Liver (tissue), 9 donors: ENCODE measurements around the gene SERPINA5. TPM values are rescaled to one million over a fixed set of nuclear protein-coding genes. Genes with fewer than 3 reads are reported as not detected.

ENCODE experiments used
- DNase-seq: peaks from one replicate; pipeline ENCODE4 v3.0.0-alpha.2; 2017; ENCODE audit warnings: low spot score
- H3K27ac ChIP-seq, 2 donors: one replicate each; pipeline ENCODE4 v1.7.0; 2013; ENCODE audit warnings: inconsistent platforms in 2 of 2, low read length in 2 of 2, control low read depth in 1 of 2, low read depth in 1 of 2, mild to moderate bottlenecking in 1 of 2
- H3K27me3 ChIP-seq, 4 donors: one replicate each; pipeline versions ENCODE4 v1.6.1 to v1.7.0; 2013; ENCODE audit warnings: low read length in 3 of 4, inconsistent platforms in 1 of 4, mild to moderate bottlenecking in 1 of 4, moderate library complexity in 1 of 4; ENCODE audit not compliant: control insufficient read depth in 4 of 4, insufficient read depth in 4 of 4
- H3K36me3 ChIP-seq, 4 donors: one replicate each; pipeline versions ENCODE4 v1.6.1 to v1.7.0; 2013; ENCODE audit warnings: low read length in 3 of 4, mild to moderate bottlenecking in 3 of 4, low read depth in 1 of 4, moderate library complexity in 1 of 4; ENCODE audit not compliant: control insufficient read depth in 4 of 4, insufficient read depth in 3 of 4
- H3K4me1 ChIP-seq, 4 donors: one replicate each; pipeline versions ENCODE4 v1.6.1 to v1.7.0; 2013; ENCODE audit warnings: low read length in 3 of 4, mild to moderate bottlenecking in 3 of 4, moderate library complexity in 1 of 4; ENCODE audit not compliant: control insufficient read depth in 4 of 4, insufficient read depth in 4 of 4
- H3K4me3 ChIP-seq, 3 donors: one replicate each; pipeline versions ENCODE4 v1.6.1 to v1.7.0; 2013; ENCODE audit warnings: low read length in 3 of 3, control low read depth in 1 of 3, low read depth in 1 of 3, mild to moderate bottlenecking in 1 of 3
- H3K9ac ChIP-seq, 2 donors: one replicate each; pipeline ENCODE4 v1.7.0; 2013; ENCODE audit warnings: low read length in 2 of 2, mild to moderate bottlenecking in 2 of 2, moderate library complexity in 2 of 2, control low read depth in 1 of 2, low read depth in 1 of 2
- H3K9me3 ChIP-seq, 4 donors: one replicate each; pipeline versions ENCODE4 v1.6.1 to v1.7.0; 2013; ENCODE audit warnings: low read length in 3 of 4; ENCODE audit not compliant: control insufficient read depth in 4 of 4
- ATF3 ChIP-seq: IDR thresholded peaks from 2 replicates; pipeline ENCODE4 v1.6.1; 2016; ENCODE audit warnings: antibody characterized with exemption
- CTCF ChIP-seq: fragments of 150-350 bp; IDR thresholded peaks from 2 replicates; pipeline ENCODE4 v1.5.1; 2017; ENCODE audit warnings: improper control_type of control experiment, low read depth, low read length; ENCODE audit not compliant: missing input control
- EGR1 ChIP-seq, 2 donors: IDR thresholded peaks; 2 replicates each; pipeline ENCODE4 v1.6.1; 2016 to 2018; ENCODE audit warnings: antibody characterized with exemption in 2 of 2, low read depth in 2 of 2
- FOXA1 ChIP-seq: IDR thresholded peaks from 2 replicates; pipeline ENCODE4 v1.6.1; 2016; ENCODE audit warnings: antibody characterized with exemption
- FOXA2 ChIP-seq: IDR thresholded peaks from 2 replicates; pipeline ENCODE4 v1.6.1; 2016; ENCODE audit warnings: antibody characterized with exemption
- GABPA ChIP-seq, 2 donors: IDR thresholded peaks in 1 of 2; conservative IDR thresholded peaks in 1 of 2; 2 replicates each; pipeline ENCODE4 v1.6.1; 2016; ENCODE audit warnings: antibody characterized with exemption in 2 of 2, mild to moderate bottlenecking in 1 of 2, moderate library complexity in 1 of 2
- HNF4A ChIP-seq, 2 donors: conservative IDR thresholded peaks; 2 replicates each; pipeline ENCODE4 v1.6.1; 2016; ENCODE audit warnings: antibody characterized with exemption in 2 of 2, mild to moderate bottlenecking in 2 of 2
- HNF4G ChIP-seq: IDR thresholded peaks from 2 replicates; pipeline ENCODE4 v1.6.1; 2016; ENCODE audit warnings: antibody characterized with exemption
- JUND ChIP-seq, 2 donors: IDR thresholded peaks; 2 replicates each; pipeline ENCODE4 v1.6.1; 2016; ENCODE audit warnings: antibody characterized with exemption in 2 of 2
- NR2F2 ChIP-seq: IDR thresholded peaks from 2 replicates; pipeline ENCODE4 v1.6.1; 2016; ENCODE audit warnings: antibody characterized with exemption
- RAD21 ChIP-seq, 2 donors: IDR thresholded peaks; 2 replicates each; pipeline ENCODE4 v1.6.1; 2016; ENCODE audit warnings: antibody characterized with exemption in 2 of 2, mild to moderate bottlenecking in 2 of 2
- REST ChIP-seq: IDR thresholded peaks from 2 replicates; pipeline ENCODE4 v1.6.1; 2016; ENCODE audit warnings: antibody characterized with exemption, mild to moderate bottlenecking
- RXRA ChIP-seq, 2 donors: IDR thresholded peaks; 2 replicates each; pipeline ENCODE4 v1.6.1; 2017 to 2018; ENCODE audit warnings: antibody characterized with exemption in 2 of 2, mild to moderate bottlenecking in 1 of 2
- SP1 ChIP-seq: IDR thresholded peaks from 2 replicates; pipeline ENCODE4 v1.6.1; 2018; ENCODE audit warnings: antibody characterized with exemption, mild to moderate bottlenecking
- TAF1 ChIP-seq: conservative IDR thresholded peaks from 2 replicates; pipeline ENCODE4 v1.6.1; 2016; ENCODE audit warnings: antibody characterized with exemption, mild to moderate bottlenecking
- YY1 ChIP-seq: IDR thresholded peaks from 2 replicates; pipeline ENCODE4 v1.6.1; 2016; ENCODE audit warnings: antibody characterized with exemption, mild to moderate bottlenecking
- WGBS: extraction: QIAGEN DNeasy Blood & Tissue Kit; methylation state at CpG from one replicate; pipeline ENCODE4 v1.1.7; 2013; 5-methylcytosine and 5-hydroxymethylcytosine counted together
- polyA plus RNA-seq, 2 donors: library from polyadenylated mRNA; stranded (reverse) in 1 of 2; unstranded in 1 of 2; fragments of 200-250 nt in 1 of 2; fragments of >200 nt in 1 of 2; fragmentation: Nextera tagmentation in 1 of 2; extraction: Ambion mirVana in 1 of 2; gene quantifications; one replicate each; pipeline versions ENCODE4 v1.2.1 to v1.2.3, GENCODE V29; 2013 to 2015
- total RNA-seq, 2 donors: library from RNA; depleted of rRNA; stranded (reverse); fragments of >200 nt; gene quantifications; one replicate each; pipeline ENCODE4 v1.2.3, GENCODE V29; 2014
- TF ChIP-seq, protein P1 (sequence below): IDR thresholded peaks from 2 replicates; pipeline ENCODE4 v1.6.1; 2016; ENCODE audit warnings: antibody characterized with exemption
- TF ChIP-seq, protein P2 (sequence below): IDR thresholded peaks from 2 replicates; pipeline ENCODE4 v1.6.1; 2016; ENCODE audit warnings: antibody characterized with exemption
- donor health status: healthy.
- donor health status: healthy.
- donor health status: healthy.
- donor health status: healthy.
- donor health status: healthy.

The SERPINA5 gene
- total and polyA plus RNA-seq, 4 donors: 37.0 to 250 (median 84.0) TPM

DNA sequence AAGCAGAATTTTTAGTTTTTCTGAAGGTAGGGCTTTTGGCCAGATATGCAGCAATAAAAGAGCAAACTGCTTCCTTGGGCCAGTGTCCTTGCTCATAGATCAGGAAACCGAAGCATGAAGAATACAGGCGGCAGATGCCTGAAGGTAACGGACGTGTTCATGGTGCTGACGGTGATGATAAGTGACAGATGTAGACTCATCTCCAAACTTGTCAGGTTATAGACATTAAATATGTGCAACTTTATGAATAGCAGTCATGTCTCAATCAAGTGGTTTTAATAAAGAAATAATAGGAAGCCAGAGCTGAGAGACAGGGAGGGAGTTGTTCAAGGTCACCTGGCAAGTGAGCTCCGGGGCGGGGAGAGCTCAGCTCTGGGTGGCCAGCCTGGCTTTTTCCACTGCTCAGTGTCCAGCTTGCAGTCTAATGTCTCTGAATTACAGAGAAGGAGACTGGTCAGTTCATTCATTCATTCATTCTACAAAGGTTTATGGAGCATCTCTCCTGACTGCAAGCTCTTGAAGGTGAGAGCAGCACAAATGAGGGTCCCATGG, 1.0 kb downstream of the SERPINA5 start:
- peak overlapping the region; percentile 71 to 76 for H3K9ac ChIP-seq
- H3K9me3 ChIP-seq: no peaks in the 10 kb centered on the region
- 40% methylated on average over 7 of the region's 7 CpGs for WGBS
- peaks cover 0 to 5% (median 0%) of the 10 kb centered on the region in 4 donors for H3K36me3 ChIP-seq
- peak overlapping the region; percentile 36 to 79 (median 78) for H3K4me3 ChIP-seq
- H3K27ac ChIP-seq: peak overlapping the region; percentile 49 to 65
- H3K27me3 ChIP-seq: no peaks in the 10 kb centered on the region
- no peak for DNase-seq
- no peak for TF ChIP-seq HNF4G
- no peak for TF ChIP-seq JUND (IDR thresholded peaks at IDR 0.05)
- no peak for TF ChIP-seq CTCF
- TF ChIP-seq FOXA1: no peak
- no peak for TF ChIP-seq TAF1
- TF ChIP-seq YY1: no peak
- no peak for TF ChIP-seq ATF3
- no peak for TF ChIP-seq NR2F2
- TF ChIP-seq REST: no peak
- TF ChIP-seq, protein P1, sequence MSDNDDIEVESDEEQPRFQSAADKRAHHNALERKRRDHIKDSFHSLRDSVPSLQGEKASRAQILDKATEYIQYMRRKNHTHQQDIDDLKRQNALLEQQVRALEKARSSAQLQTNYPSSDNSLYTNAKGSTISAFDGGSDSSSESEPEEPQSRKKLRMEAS: no peak
- TF ChIP-seq GABPA (IDR thresholded peaks at IDR 0.05 in 1 of 2, conservative IDR thresholded peaks at IDR 0.05 in 1 of 2): no peak
- no peak for TF ChIP-seq EGR1 (IDR thresholded peaks at IDR 0.05; ENCODE audit: low read depth in 2 of 2)
- TF ChIP-seq FOXA2: no peak
- TF ChIP-seq RAD21 (IDR thresholded peaks at IDR 0.05): no peak
- no peak for TF ChIP-seq HNF4A (conservative IDR thresholded peaks at IDR 0.05)
- no peak for TF ChIP-seq SP1
- TF ChIP-seq RXRA (IDR thresholded peaks at IDR 0.05): no peak
- TF ChIP-seq, protein P2, sequence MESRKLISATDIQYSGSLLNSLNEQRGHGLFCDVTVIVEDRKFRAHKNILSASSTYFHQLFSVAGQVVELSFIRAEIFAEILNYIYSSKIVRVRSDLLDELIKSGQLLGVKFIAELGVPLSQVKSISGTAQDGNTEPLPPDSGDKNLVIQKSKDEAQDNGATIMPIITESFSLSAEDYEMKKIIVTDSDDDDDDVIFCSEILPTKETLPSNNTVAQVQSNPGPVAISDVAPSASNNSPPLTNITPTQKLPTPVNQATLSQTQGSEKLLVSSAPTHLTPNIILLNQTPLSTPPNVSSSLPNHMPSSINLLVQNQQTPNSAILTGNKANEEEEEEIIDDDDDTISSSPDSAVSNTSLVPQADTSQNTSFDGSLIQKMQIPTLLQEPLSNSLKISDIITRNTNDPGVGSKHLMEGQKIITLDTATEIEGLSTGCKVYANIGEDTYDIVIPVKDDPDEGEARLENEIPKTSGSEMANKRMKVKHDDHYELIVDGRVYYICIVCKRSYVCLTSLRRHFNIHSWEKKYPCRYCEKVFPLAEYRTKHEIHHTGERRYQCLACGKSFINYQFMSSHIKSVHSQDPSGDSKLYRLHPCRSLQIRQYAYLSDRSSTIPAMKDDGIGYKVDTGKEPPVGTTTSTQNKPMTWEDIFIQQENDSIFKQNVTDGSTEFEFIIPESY: no peak
- H3K4me1 ChIP-seq: peaks cover 15 to 73% (median 58%) of the 10 kb centered on the region in 4 donors
